Mammary epithelial cell (primary cell): ENCODE measurements around the gene SMPDL3B.

Experiments used
- CTCF ChIP-seq, 2 donors: IDR thresholded peaks in 1 of 2; conservative IDR thresholded peaks in 1 of 2; 2 replicates each; pipeline ENCODE4 v1.5.1; 2011 to 2012; ENCODE audit warnings: inconsistent platforms in 2 of 2, low read length in 2 of 2, mild to moderate bottlenecking in 2 of 2, control low read depth in 1 of 2, low read depth in 1 of 2; ENCODE audit not compliant: insufficient read depth in 1 of 2; ENCODE audit errors: extremely low read depth in 1 of 2
- EZH2 ChIP-seq: IDR thresholded peaks from 2 replicates; pipeline ENCODE4 v1.6.1; 2012; ENCODE audit warnings: low read length, inconsistent platforms, borderline replicate concordance

DNA sequence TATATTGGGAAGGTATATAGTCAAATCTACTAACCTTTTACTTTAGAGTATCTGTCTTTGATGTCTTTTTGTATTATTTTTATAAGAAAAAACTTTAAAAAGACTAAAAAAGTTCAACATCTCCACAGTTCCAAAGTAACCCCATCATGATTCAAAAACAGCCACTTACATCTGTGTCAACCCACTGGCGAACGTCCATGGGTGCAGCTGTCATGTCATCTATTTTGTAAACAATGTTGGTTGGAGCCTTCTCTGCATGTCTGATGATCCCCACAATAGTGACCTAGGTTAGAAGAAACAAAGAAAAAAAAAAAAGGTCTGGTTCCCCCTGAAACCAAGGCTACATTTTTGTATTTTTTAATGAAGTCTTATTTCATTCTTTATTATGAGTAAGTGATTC, 28.0 kb upstream of the SMPDL3B start:
- TF ChIP-seq CTCF (conservative IDR thresholded peaks at IDR 0.05 in 1 of 2, IDR thresholded peaks at IDR 0.05 in 1 of 2; ENCODE audit: extremely low read depth in 1 of 2, insufficient read depth in 1 of 2, low read depth in 1 of 2, low read length in 2 of 2) (no peak), EZH2 (no peak)
